Progenitor cell of endocrine pancreas (in vitro differentiated cells): ENCODE results near the gene C3orf80. TPM values are rescaled to one million over a fixed set of nuclear protein-coding genes. Genes with fewer than 3 reads are reported as not detected.
"Not testable (repeated sequence)": the region's sequence is repeated elsewhere in the genome, so short reads cannot be mapped to it uniquely, and the experiment has no call there.

Experiments
- DNase-seq: peaks from one replicate; pipeline ENCODE4 v3.0.0; 2021; ENCODE audit warnings: low spot score; ENCODE audit not compliant: unreplicated experiment
- H3K27ac Mint-ChIP-seq: 2 replicates; pipeline ENCODE4 v1.8.0; 2021; ENCODE audit warnings: mild to moderate bottlenecking, moderate library complexity, mixed read lengths
- H3K27me3 Mint-ChIP-seq: 2 replicates; pipeline ENCODE4 v1.8.0; 2021; ENCODE audit warnings: mixed read lengths
- H3K36me3 Mint-ChIP-seq: 2 replicates; pipeline ENCODE4 v1.8.0; 2022; ENCODE audit warnings: mixed read lengths; ENCODE audit not compliant: insufficient read depth
- H3K4me1 Mint-ChIP-seq: 2 replicates; pipeline ENCODE4 v1.8.0; 2021; ENCODE audit warnings: low read depth, mixed read lengths
- H3K4me3 Mint-ChIP-seq: 2 replicates; pipeline ENCODE4 v1.8.0; 2021; ENCODE audit warnings: low read depth, mild to moderate bottlenecking, moderate library complexity, mixed read lengths
- H3K9me3 Mint-ChIP-seq: 2 replicates; pipeline ENCODE4 v1.8.0; 2021; ENCODE audit warnings: low read depth, mixed read lengths
- long read RNA-seq: library from polyadenylated mRNA; unstranded; transcript quantifications from one replicate; pipeline ENCODE4 v2.0.0, GENCODE V29; 2020
- total RNA-seq: library from RNA; stranded (reverse); gene quantifications from 2 replicates; pipeline ENCODE4 v1.2.1, GENCODE V29; 2021
- TF ChIP-seq, protein P1 (sequence below): fragments of 200-600 bp; sonication (generic); IDR thresholded peaks from one replicate; pipeline ENCODE4 v1.5.0; 2021; ENCODE audit warnings: antibody characterized with exemption, mild to moderate bottlenecking; ENCODE audit not compliant: unreplicated experiment

The C3orf80 gene
- total RNA-seq = 0.38 and 0.50 TPM in 2 replicates
- long read RNA-seq = 0 reads

DNA sequence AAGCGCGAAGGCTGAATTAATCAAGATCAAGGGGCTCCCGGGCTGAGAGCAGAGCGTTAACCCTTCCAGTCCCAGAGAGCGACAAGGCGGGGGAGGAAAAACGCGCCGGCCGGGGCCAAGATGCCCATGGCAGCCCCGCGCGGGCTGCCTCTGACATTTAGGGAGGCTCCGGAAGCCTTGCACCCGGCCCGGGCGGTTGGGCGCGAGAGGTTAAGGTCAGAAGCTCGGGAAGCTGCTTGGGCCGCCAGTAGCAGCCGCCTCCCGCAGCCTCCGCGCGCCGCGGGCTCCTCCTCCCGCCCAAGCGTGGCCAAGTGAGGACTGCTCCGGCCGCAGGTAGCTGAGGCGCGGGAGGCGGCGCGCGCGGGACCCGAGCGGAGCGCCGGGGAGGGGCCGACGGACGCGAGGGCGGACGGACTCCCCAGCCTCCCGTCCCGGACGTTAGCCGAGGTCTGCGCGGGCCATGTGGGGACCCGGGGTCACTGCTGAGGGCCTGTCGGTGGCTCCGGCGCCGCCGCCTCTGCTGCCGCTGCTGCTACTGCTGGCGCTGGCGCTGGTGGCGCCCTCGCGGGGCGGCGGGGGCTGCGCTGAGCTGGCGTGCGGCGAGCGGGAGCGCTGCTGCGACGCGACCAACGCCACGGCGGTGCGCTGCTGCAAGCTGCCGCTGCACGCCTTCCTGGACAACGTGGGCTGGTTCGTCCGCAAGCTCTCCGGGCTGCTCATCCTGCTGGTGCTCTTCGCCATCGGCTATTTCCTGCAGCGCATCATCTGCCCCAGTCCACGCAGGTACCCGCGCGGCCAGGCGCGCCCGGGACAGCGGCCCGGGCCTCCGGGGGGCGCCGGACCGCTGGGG is at the start of gene C3orf80:
C3orf80 (plus strand) TSS at position 247 of the 850 bp plus-strand sequence; CDS start at position 461, 214 bp downstream.
- H3K9me3 Mint-ChIP-seq = no peaks in the 10 kb centered on the region
- peak within 1 kb of the TSS; percentile 74 for H3K4me3 Mint-ChIP-seq
- TF ChIP-seq, protein P1, sequence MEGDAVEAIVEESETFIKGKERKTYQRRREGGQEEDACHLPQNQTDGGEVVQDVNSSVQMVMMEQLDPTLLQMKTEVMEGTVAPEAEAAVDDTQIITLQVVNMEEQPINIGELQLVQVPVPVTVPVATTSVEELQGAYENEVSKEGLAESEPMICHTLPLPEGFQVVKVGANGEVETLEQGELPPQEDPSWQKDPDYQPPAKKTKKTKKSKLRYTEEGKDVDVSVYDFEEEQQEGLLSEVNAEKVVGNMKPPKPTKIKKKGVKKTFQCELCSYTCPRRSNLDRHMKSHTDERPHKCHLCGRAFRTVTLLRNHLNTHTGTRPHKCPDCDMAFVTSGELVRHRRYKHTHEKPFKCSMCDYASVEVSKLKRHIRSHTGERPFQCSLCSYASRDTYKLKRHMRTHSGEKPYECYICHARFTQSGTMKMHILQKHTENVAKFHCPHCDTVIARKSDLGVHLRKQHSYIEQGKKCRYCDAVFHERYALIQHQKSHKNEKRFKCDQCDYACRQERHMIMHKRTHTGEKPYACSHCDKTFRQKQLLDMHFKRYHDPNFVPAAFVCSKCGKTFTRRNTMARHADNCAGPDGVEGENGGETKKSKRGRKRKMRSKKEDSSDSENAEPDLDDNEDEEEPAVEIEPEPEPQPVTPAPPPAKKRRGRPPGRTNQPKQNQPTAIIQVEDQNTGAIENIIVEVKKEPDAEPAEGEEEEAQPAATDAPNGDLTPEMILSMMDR = peak; percentile 36
- no peaks in the 10 kb centered on the region for H3K36me3 Mint-ChIP-seq
- peak; percentile 45 for DNase-seq
- H3K27me3 Mint-ChIP-seq = peaks cover 65% of the 10 kb centered on the region
- peak within 1 kb of the TSS; percentile 59 for H3K27ac Mint-ChIP-seq
- H3K4me1 Mint-ChIP-seq = peaks cover 7% of the 10 kb centered on the region

DNA sequence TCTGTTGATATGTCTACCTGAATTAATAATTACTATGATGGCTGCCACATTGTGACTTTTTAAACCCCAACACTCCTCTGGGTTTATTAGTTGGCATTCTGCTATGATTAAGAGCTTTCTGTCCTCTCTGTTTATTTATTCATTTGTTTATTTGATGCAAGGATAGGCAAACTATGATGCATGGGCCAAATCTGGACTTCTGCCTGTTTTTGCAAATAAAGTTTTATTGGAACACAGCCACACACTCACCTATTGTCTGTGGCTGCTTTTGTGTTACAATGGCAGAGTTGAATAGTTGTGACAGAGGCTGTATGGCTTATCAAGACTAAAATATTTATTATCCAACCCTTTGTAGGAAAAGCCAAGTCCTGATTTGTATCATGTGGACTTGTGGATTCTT is 48.3 kb upstream of the C3orf80 start:
- no peak for DNase-seq
- peaks cover 4% of the 10 kb centered on the region for H3K9me3 Mint-ChIP-seq
- H3K27me3 Mint-ChIP-seq = no peaks in the 10 kb centered on the region
- peaks cover 2% of the 10 kb centered on the region for H3K36me3 Mint-ChIP-seq
- H3K27ac Mint-ChIP-seq = no peak overlapping the region
- H3K4me3 Mint-ChIP-seq = no peak overlapping the region
- peaks cover 8% of the 10 kb centered on the region for H3K4me1 Mint-ChIP-seq
- TF ChIP-seq, protein P1 = no peak

DNA sequence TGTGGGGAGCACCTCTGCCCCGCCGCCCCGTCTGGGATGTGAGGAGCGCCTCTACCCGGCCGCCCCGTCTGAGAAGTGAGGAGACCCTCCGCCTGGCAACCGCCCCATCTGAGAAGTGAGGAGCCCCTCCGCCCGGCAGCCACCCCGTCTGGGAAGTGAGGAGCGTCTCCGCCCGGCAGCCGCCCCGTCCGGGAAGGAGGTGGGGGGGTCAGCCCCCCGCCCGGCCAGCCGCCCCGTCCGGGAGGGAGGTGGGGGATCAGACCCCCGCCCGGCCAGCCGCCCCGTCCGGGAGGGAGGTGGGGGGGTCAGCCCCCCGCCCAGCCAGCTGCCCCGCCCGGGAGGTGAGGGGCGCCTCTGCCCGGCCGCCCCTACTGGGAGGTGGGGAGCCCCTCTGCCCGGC is 46.6 kb upstream of the C3orf80 start:
- H3K27ac Mint-ChIP-seq, H3K9me3 Mint-ChIP-seq, H3K4me3 Mint-ChIP-seq, H3K27me3 Mint-ChIP-seq, H3K36me3 Mint-ChIP-seq, DNase-seq, H3K4me1 Mint-ChIP-seq: not testable (repeated sequence)

DNA sequence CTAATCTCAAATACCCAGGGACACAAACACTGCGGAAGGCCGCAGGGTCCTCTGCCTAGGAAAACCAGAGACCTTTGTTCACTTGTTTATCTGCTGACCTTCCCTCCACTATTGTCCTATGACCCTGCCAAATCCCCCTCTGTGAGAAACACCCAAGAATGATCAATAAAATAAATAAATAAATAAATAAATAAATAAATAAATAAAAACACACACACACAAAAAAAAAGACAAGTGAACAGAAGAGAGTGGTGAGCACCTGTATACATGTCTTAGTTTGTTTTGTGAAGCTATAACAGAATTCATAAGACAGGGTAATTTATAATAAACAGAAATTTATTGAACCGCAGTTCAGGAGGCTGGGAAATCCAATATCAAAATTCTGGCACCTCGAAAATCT is 45.8 kb upstream of the C3orf80 start:
- not testable (repeated sequence) for H3K4me1 Mint-ChIP-seq

DNA sequence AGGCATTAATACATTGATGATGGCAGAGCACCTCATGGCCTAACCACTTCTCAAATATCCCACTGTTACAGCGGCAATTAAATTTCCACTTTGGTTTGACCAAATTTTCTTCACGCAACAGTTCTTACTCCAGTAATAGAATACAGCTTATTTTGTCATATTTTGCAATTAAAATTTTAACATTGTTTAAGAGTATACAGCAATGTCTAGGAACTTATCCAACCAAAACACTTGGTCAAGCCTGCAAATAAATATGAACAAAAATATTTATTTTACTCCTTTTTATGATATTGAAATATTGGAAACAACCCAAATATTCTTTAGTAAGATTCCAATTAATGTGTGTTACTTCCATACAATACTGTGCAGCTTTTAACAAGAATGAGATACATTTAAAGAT is 45.3 kb upstream of the C3orf80 start:
- H3K27ac Mint-ChIP-seq = no peak overlapping the region
- H3K27me3 Mint-ChIP-seq = no peaks in the 10 kb centered on the region

More for the DNA sequence above, 45.8 kb upstream of the C3orf80 start:
- not testable (repeated sequence) for H3K4me3 Mint-ChIP-seq, H3K27me3 Mint-ChIP-seq, H3K27ac Mint-ChIP-seq, H3K9me3 Mint-ChIP-seq, H3K36me3 Mint-ChIP-seq, DNase-seq

DNA sequence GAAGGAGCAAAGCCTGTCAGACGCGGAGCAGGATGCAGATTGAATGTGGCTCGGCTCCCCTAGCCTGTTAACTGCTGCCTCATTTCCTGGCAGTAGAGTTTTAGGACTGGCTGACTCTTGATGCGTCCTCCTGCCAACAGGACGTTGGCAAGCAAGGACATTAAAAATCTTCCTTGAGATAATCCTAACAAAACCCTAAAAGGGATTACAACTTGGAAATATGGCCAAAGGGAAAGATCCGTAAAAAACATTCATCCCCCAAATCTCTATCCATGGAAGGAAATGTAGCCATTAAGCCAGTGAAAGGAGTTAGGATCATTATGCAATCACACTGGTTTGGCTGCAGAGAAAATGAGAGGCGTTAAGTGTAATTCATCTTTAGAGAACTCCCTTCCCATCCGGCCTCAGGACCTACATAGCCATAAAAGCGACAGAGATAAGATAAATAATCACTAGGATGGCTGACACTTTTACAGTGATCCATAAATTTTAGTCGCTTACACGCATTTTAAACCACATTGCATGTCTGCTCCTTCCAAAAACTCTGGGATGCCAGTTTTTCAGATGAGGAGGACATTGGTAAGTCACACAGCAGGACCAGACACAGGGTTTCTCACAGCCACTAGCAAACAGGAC is 44.5 kb upstream of the C3orf80 start:
- Mint-ChIP-seq H3K4me3 (no peak overlapping the region), H3K4me1 (peaks cover 20% of the 10 kb centered on the region), H3K27ac (no peak overlapping the region), H3K27me3 (no peaks in the 10 kb centered on the region), H3K9me3 (peaks cover 4% of the 10 kb centered on the region), H3K36me3 (peaks cover 2% of the 10 kb centered on the region)
- TF ChIP-seq, protein P1 = no peak
- DNase-seq = no peak

More for the DNA sequence above, 45.3 kb upstream of the C3orf80 start:
- no peak overlapping the region for H3K4me3 Mint-ChIP-seq
- peaks cover 12% of the 10 kb centered on the region for H3K4me1 Mint-ChIP-seq
- peaks cover 2% of the 10 kb centered on the region for H3K36me3 Mint-ChIP-seq
- peaks cover 4% of the 10 kb centered on the region for H3K9me3 Mint-ChIP-seq
- DNase-seq = no peak
- TF ChIP-seq, protein P1 = no peak
